GM12878 (cell line): ENCODE data around the gene SMARCE1. TPM values are rescaled to one million over a fixed set of nuclear protein-coding genes. Genes with fewer than 3 reads are reported as not detected.

Experiments
- ATAC-seq: fragments of 200-7000 bp; cut with Tn5 transposase; 3 replicates; pipeline ENCODE4 v1.9.1; 2020; ENCODE audit warnings: mild to moderate bottlenecking, moderate library complexity
- BruUV-seq: library from RNA; stranded (reverse); fragments of 400-500 nt; replicated peaks from 2 replicates; lab custom pipeline; 2021; lab: Mats Ljungman, UMichigan
- CTCF ChIA-PET: fragments of 300-600 bp; sonication (Branson Sonifier 250); formaldehyde crosslinking; extraction: SDS; loops from one replicate; lab custom pipeline; 2021; ENCODE audit warnings: inconsistent platforms; lab: Yijun Ruan, JAX
- POLR2A ChIA-PET: fragments of 350-600 bp; formaldehyde crosslinking; extraction: SDS; loops from one replicate; lab custom pipeline; 2021; ENCODE audit warnings: inconsistent platforms; lab: Charles Lee
- RAD21 ChIA-PET: fragments of 300-600 bp; sonication (Branson Sonifier 250); formaldehyde crosslinking; loops from one replicate; lab custom pipeline; 2023; ENCODE audit warnings: antibody characterized with exemption; ENCODE audit not compliant: unreplicated experiment; lab: Charles Lee
- SMC1A ChIA-PET: fragments of 300-600 bp; sonication (Branson Sonifier 250); formaldehyde crosslinking; loops from one replicate; lab custom pipeline; 2023; ENCODE audit not compliant: unreplicated experiment, uncharacterized antibody; lab: Charles Lee
- DNase-seq: peaks from one replicate; pipeline ENCODE4 v3.0.0-alpha.2; 2011; ENCODE audit warnings: low read depth, low spot score
- FAIRE-seq: peaks from 3 replicates; lab custom pipeline; 2011; peaks lifted over from hg19 to GRCh38; lab: Jason Lieb, UNC
- H2AFZ ChIP-seq: 2 replicates; pipeline ENCODE4 v1.6.0; 2011; ENCODE audit warnings: low read depth, low read length, control low read depth; ENCODE audit not compliant: control insufficient read depth
- H3K27ac ChIP-seq: 2 replicates; pipeline ENCODE4 v1.5.1; 2011; ENCODE audit warnings: control low read depth; ENCODE audit not compliant: control insufficient read depth, insufficient read depth
- H3K27me3 ChIP-seq, 2 experiments: replicated peaks in 1 of 2; 2 replicates each; pipeline versions ENCODE4 v1.6.0 to v1.6.1; 2011; ENCODE audit warnings: low read length in 1 of 2; ENCODE audit not compliant: control insufficient read depth in 2 of 2, insufficient read depth in 2 of 2
- H3K36me3 ChIP-seq, 2 experiments: 2 replicates each; pipeline ENCODE4 v1.5.1; 2011; ENCODE audit warnings: low read length in 1 of 2; ENCODE audit not compliant: control insufficient read depth in 2 of 2, insufficient read depth in 2 of 2
- H3K4me1 ChIP-seq: 2 replicates; pipeline ENCODE4 v1.6.1; 2011; ENCODE audit warnings: mild to moderate bottlenecking, low read length, moderate library complexity, mixed read lengths; ENCODE audit not compliant: control insufficient read depth, insufficient read depth
- H3K4me2 ChIP-seq: 2 replicates; pipeline ENCODE4 v1.6.0; 2011; ENCODE audit warnings: control low read depth; ENCODE audit not compliant: control insufficient read depth, insufficient read depth
- H3K4me3 ChIP-seq: fragments of 200-600 bp; sonication (generic); 2 replicates; pipeline ENCODE4 v1.5.1; 2016
- H3K79me2 ChIP-seq: 2 replicates; pipeline ENCODE4 v1.6.0; 2011; ENCODE audit warnings: low read length; ENCODE audit not compliant: control insufficient read depth, insufficient read depth
- H3K9ac ChIP-seq: 2 replicates; pipeline ENCODE4 v1.8.0; 2011; ENCODE audit warnings: low read length, control low read depth, mixed read lengths; ENCODE audit not compliant: control insufficient read depth, insufficient read depth
- H3K9me3 ChIP-seq: replicated peaks from 3 replicates; pipeline ENCODE4 v1.5.1; 2011; ENCODE audit warnings: mild to moderate bottlenecking, low read length; ENCODE audit not compliant: control insufficient read depth, insufficient read depth
- H4K20me1 ChIP-seq: 2 replicates; pipeline ENCODE4 v1.6.0; 2011; ENCODE audit not compliant: control insufficient read depth, insufficient read depth
- ASH2L ChIP-seq: fragments of 300-600, 200-600 bp; sonication (generic); IDR thresholded peaks from 2 replicates; pipeline ENCODE4 v1.6.1; 2017; ENCODE audit warnings: low read depth, mild to moderate bottlenecking, borderline replicate concordance
- ATF7 ChIP-seq: fragments of 450-650 bp; IDR thresholded peaks from 2 replicates; pipeline ENCODE4 v1.6.1; 2016; ENCODE audit warnings: low read depth, mild to moderate bottlenecking
- CBX3 ChIP-seq: fragments of 200-600 bp; sonication (generic); IDR thresholded peaks from 2 replicates; pipeline ENCODE4 v1.6.1; 2016; ENCODE audit warnings: low read depth, borderline replicate concordance
- CREB1 ChIP-seq: IDR thresholded peaks from 2 replicates; pipeline ENCODE4 v1.6.1; 2012; ENCODE audit warnings: low read depth, mild to moderate bottlenecking, inconsistent platforms
- MTA3 ChIP-seq: IDR thresholded peaks from 2 replicates; pipeline ENCODE4 v1.6.1; 2012; ENCODE audit warnings: low read length, inconsistent platforms, borderline replicate concordance
- MYC ChIP-seq: IDR thresholded peaks from 2 replicates; pipeline ENCODE4 v1.6.1; 2011; ENCODE audit warnings: mild to moderate bottlenecking, low read length, moderate library complexity, inconsistent platforms; ENCODE audit not compliant: insufficient read depth, insufficient replicate concordance, insufficient read length, severe bottlenecking
- PAX8 ChIP-seq: fragments of 450-650 bp; IDR thresholded peaks from 2 replicates; pipeline ENCODE4 v1.6.1; 2017; ENCODE audit warnings: mild to moderate bottlenecking, moderate library complexity
- TARDBP ChIP-seq: IDR thresholded peaks from 2 replicates; pipeline ENCODE4 v1.6.1; 2016; ENCODE audit warnings: borderline replicate concordance
- YBX1 ChIP-seq: fragments of 450-650 bp; IDR thresholded peaks from 2 replicates; pipeline ENCODE4 v1.6.1; 2016; ENCODE audit warnings: antibody characterized with exemption
- WGBS: methylation state at CpG from one replicate; pipeline ENCODE4 v1.1.6; 2016; ENCODE audit warnings: low lambda C conversion rate; ENCODE audit not compliant: insufficient replicate concordance, insufficient coverage; ENCODE audit errors: missing lambda C conversion rate; 5-methylcytosine and 5-hydroxymethylcytosine counted together
- in situ Hi-C: fragments of 300-500 bp; cut with MboI; formaldehyde crosslinking; loops from 9 replicates; pipeline ENCODE4 v1.14.3; 2018; ENCODE audit warnings: mixed read lengths
- intact Hi-C: fragments of 100-400 bp; cut with micrococcal nuclease; formaldehyde crosslinking; loops from one replicate; pipeline ENCODE4 v1.14.2; 2022; ENCODE audit not compliant: unreplicated experiment
- polyA plus RNA-seq, 11 experiments: library from polyadenylated mRNA; depleted of rRNA in 4 of 11; unstranded in 6 of 11; stranded (reverse) in 5 of 11; fragments of >200 nt; fragmentation: Nextera tagmentation in 4 of 11; fragmentation: Illumina TruSeq in 1 of 11; extraction: Ambion mirVana in 4 of 11; extraction: Trizol in 1 of 11; gene quantifications; 1 replicate in 1 of 11; 2 replicates in 10 of 11; pipeline versions ENCODE4 v1.2.1 to v1.2.3, GENCODE V29; 2011 to 2016; ENCODE audit warnings: inconsistent platforms in 2 of 11, missing spikeins in 2 of 11, low read depth in 1 of 11
- total RNA-seq, 4 experiments: library from RNA; depleted of rRNA in 3 of 4; stranded (reverse); fragments of >200 nt in 3 of 4; fragmentation: Illumina TruSeq in 1 of 4; extraction: Trizol in 1 of 4; gene quantifications; 2 replicates each; pipeline versions ENCODE4 v1.2.1 to v1.2.3, GENCODE V29; 2013 to 2021
- TF ChIP-seq, protein P1 (sequence below): fragments of 450-650 bp; IDR thresholded peaks from 2 replicates; pipeline ENCODE4 v1.6.1; 2017; ENCODE audit warnings: antibody characterized with exemption, mild to moderate bottlenecking, moderate library complexity

The SMARCE1 gene
- total and polyA plus RNA-seq, 10 of the 15 experiments (the other 5 are each of a cell fraction or from before 2014, with no cell fraction given), result 87.9 to 191 (median 132) TPM

DNA sequence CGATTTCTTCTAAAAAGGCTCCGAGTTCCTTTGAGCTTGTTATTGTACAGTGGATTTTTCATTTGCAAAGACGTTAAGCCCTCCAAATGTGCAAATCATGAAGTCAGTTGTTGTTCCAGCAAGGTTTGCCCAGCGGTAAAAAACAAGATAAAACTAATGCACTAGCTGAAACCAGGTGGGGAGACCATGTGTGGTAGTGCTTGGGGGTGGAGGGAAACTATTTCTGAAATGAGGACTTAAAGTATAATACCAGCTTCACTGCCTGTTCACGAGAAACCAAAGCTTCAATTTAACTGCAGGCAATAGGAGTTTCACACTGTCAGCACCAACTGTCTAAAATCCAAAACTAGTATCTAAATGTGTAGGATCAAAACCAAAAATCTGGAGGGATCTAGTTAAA is 22.3 kb downstream of the SMARCE1 start:
- ChIA-PET RAD21 (interaction anchor here (0.8 to 3.5 kb wide), 22 partner anchors 8 to 1044 kb away, joined by 3 to 37 read pairs (median 6); partner anchors contain the start of gene SMARCE1), POLR2A (interaction anchor here (0.5 to 2.6 kb wide), 6 partner anchors 10 to 1282 kb away, joined by 3 to 16 read pairs (median 4); partner anchors contain the start of gene SMARCE1), CTCF (interaction anchor here (0.9 to 5.1 kb wide), 20 partner anchors 9 to 1054 kb away, joined by 3 to 36 read pairs (median 4); partner anchors contain the start of gene SMARCE1), SMC1A (interaction anchor here (0.7 to 3.9 kb wide), 36 partner anchors 8 to 1041 kb away, joined by 3 to 28 read pairs (median 4); partner anchors contain the start of gene KRT12)
- peak; percentile 55; the same call in 1 of the 2 replicates for TF ChIP-seq MTA3
- TF ChIP-seq TARDBP, result no peak
- H3K36me3 ChIP-seq, result peaks cover 0 to 21% of the 10 kb centered on the region in 2 experiments; a peak in 3 of 4 replicates
- BruUV-seq, result no TSS peak
- no peaks in the 10 kb centered on the region for H3K27me3 ChIP-seq
- H2AFZ ChIP-seq, result no peak overlapping the region
- WGBS, result 57% methylated on average over 5 of the region's 5 CpGs
- no peaks in the 10 kb centered on the region for H4K20me1 ChIP-seq
- no peaks in the 10 kb centered on the region for H3K79me2 ChIP-seq
- no peak overlapping the region for H3K4me3 ChIP-seq
- in situ Hi-C loops, result no loop called here
- FAIRE-seq (no peak), DNase-seq (no peak), ATAC-seq (peak; percentile 35)
- H3K4me1 ChIP-seq, result peaks cover 27% of the 10 kb centered on the region
- H3K27ac ChIP-seq, result no peak overlapping the region
- intact Hi-C loops, result loop anchor here (10.0 kb wide), 1 partner anchor 699 kb away; no protein-coding TSS in a partner anchor
- H3K4me2 ChIP-seq, result no peak overlapping the region
- no peaks in the 10 kb centered on the region for H3K9me3 ChIP-seq
- no peak overlapping the region for H3K9ac ChIP-seq

DNA sequence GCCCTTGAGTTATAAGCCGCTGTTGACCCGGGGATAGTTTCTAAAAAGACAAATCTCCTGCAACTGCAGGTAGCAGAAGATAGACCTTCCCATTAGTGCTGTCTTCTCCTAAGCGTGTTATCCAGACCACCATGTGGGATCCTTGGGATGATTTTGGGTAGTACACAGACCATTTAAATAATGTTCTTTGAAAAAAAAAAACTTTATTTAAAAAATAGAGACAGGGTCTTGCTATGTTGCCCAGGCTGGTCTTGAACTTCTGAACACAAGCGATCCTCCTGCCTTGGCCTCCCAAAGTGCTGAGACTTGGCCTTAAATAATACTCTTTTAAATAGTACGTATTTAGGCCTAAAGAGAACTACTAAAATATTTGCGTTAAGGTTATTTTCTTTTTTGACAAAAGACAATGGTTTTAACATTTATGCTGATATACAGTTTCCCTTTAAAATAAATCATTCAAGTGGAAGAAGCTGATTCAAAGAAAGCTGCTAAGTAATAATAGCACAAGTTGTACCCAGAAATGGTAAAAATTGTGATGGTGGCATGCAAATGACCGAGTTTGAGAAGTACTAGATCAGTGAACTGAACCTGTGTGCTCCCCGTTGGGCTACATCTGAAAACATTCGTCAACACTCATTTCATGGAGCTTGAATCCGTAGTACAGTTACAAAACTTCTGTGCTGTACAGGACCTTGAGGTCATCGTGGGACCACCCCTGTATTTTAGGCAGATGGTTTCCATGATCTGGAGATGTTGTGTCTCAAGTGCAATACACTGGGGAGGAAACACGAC is 24.0 kb downstream of the SMARCE1 start:
- in situ Hi-C loops (no loop called here), intact Hi-C loops (loop anchor here (5.0 to 10.0 kb wide), 2 partner anchors 104 to 701 kb away; no protein-coding TSS in a partner anchor)
- ChIA-PET SMC1A (interaction anchor here (0.9 to 3.9 kb wide), 15 partner anchors 8 to 1040 kb away, joined by 3 to 28 read pairs (median 7); partner anchors contain the start of gene SMARCE1), RAD21 (interaction anchor here (0.6 to 3.5 kb wide), 16 partner anchors 8 to 1046 kb away, joined by 3 to 37 read pairs (median 6); partner anchors contain the start of genes SMARCE1 and TOP2A), POLR2A (interaction anchor here (0.6 to 2.6 kb wide), 5 partner anchors 9 to 1044 kb away, joined by 3 to 16 read pairs (median 4); partner anchors contain the start of gene SMARCE1), CTCF (interaction anchor here (0.5 to 5.1 kb wide), 17 partner anchors 8 to 1055 kb away, joined by 3 to 36 read pairs (median 4); partner anchors contain the start of gene SMARCE1)
- H4K20me1 ChIP-seq, result no peaks in the 10 kb centered on the region
- peak overlapping the region; percentile 8; the same call in 1 of the 2 replicates for H3K4me3 ChIP-seq
- H3K4me2 ChIP-seq, result no peak overlapping the region; the same call in 1 of the 2 replicates
- FAIRE-seq, result no peak
- H3K9ac ChIP-seq, result no peak overlapping the region
- DNase-seq, result no peak
- whole genome bisulfite sequencing, result 32% methylated on average over 12 of the region's 12 CpGs
- no peaks in the 10 kb centered on the region for H3K9me3 ChIP-seq
- peak overlapping the region; percentile 42 for H2AFZ ChIP-seq
- H3K27me3 ChIP-seq, result no peaks in the 10 kb centered on the region
- H3K36me3 ChIP-seq, result peaks cover 0 to 5% of the 10 kb centered on the region in 2 experiments; a peak in 2 of 4 replicates
- no peaks in the 10 kb centered on the region for H3K79me2 ChIP-seq
- BruUV-seq, result no TSS peak
- ATAC-seq, result peak; percentile 12
- H3K4me1 ChIP-seq, result peaks cover 27% of the 10 kb centered on the region
- H3K27ac ChIP-seq, result 0 out of 2 replicates have a peak overlapping the region, but pooled peaks have one; percentile 34
- TF ChIP-seq YBX1, result no peak
- TF ChIP-seq CBX3, result no peak
- no peak for TF ChIP-seq ATF7
- no peak for TF ChIP-seq ASH2L
- no peak for TF ChIP-seq MYC
- 0 out of 2 replicates have a peak, but pooled peaks have one; percentile 5 for TF ChIP-seq CREB1
- TF ChIP-seq PAX8, result no peak
- TF ChIP-seq, protein P1, sequence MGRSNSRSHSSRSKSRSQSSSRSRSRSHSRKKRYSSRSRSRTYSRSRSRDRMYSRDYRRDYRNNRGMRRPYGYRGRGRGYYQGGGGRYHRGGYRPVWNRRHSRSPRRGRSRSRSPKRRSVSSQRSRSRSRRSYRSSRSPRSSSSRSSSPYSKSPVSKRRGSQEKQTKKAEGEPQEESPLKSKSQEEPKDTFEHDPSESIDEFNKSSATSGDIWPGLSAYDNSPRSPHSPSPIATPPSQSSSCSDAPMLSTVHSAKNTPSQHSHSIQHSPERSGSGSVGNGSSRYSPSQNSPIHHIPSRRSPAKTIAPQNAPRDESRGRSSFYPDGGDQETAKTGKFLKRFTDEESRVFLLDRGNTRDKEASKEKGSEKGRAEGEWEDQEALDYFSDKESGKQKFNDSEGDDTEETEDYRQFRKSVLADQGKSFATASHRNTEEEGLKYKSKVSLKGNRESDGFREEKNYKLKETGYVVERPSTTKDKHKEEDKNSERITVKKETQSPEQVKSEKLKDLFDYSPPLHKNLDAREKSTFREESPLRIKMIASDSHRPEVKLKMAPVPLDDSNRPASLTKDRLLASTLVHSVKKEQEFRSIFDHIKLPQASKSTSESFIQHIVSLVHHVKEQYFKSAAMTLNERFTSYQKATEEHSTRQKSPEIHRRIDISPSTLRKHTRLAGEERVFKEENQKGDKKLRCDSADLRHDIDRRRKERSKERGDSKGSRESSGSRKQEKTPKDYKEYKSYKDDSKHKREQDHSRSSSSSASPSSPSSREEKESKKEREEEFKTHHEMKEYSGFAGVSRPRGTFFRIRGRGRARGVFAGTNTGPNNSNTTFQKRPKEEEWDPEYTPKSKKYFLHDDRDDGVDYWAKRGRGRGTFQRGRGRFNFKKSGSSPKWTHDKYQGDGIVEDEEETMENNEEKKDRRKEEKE, result no peak
